ENCODE data around the gene MAGEB1.

DNA sequence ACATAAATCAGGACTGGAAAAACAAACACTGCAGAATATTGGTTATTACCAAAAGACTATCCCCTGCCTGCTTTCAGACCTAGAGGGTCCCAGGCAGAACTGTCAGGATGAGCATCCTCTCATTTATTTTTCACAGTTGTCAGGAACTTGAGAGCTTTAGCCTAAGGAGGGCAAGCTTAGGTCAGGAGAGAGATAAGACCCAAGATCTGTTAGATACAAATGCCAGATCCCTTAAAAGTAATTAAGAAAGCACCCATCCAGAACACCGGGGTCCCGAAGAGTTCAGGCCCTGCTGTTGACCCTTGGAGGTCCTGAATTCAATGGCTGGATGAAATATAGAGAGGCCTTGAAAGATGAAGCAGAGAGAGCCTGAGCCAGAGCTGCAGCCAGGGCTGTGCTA lies 22.4 kb upstream of the MAGEB1 start:
- TF ChIP-seq POLR2AphosphoS5 (IDR thresholded peaks at IDR 0.05) (no peak), POLR2A (IDR thresholded peaks at IDR 0.05) (no peak)
- TF ChIP-seq, protein P1, sequence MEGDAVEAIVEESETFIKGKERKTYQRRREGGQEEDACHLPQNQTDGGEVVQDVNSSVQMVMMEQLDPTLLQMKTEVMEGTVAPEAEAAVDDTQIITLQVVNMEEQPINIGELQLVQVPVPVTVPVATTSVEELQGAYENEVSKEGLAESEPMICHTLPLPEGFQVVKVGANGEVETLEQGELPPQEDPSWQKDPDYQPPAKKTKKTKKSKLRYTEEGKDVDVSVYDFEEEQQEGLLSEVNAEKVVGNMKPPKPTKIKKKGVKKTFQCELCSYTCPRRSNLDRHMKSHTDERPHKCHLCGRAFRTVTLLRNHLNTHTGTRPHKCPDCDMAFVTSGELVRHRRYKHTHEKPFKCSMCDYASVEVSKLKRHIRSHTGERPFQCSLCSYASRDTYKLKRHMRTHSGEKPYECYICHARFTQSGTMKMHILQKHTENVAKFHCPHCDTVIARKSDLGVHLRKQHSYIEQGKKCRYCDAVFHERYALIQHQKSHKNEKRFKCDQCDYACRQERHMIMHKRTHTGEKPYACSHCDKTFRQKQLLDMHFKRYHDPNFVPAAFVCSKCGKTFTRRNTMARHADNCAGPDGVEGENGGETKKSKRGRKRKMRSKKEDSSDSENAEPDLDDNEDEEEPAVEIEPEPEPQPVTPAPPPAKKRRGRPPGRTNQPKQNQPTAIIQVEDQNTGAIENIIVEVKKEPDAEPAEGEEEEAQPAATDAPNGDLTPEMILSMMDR (IDR thresholded peaks at IDR 0.05 in 8 of 11, conservative IDR thresholded peaks at IDR 0.05 in 3 of 11), result no peak

Data from spleen (tissue), 7 donors.